Ovary (tissue), 3 donors: ENCODE results near the gene ALKBH1.

Experiments
- EP300 ChIP-seq: sonication (generic); formaldehyde crosslinking; IDR thresholded peaks from one replicate; pipeline ENCODE4 v1.6.1; 2017; ENCODE audit warnings: antibody characterized with exemption
- TF ChIP-seq, protein P1 (sequence below), 3 donors: fragments of 450-650 bp in 2 of 3; fragments of 200-600 bp in 1 of 3; IDR thresholded peaks; one replicate each; pipeline versions ENCODE4 v1.5.1 to v1.8.0; 2016 to 2022; ENCODE audit warnings: antibody characterized with exemption in 3 of 3, mild to moderate bottlenecking in 1 of 3
- donor health status: DM: no; HTN: no; CAD: no.

DNA sequence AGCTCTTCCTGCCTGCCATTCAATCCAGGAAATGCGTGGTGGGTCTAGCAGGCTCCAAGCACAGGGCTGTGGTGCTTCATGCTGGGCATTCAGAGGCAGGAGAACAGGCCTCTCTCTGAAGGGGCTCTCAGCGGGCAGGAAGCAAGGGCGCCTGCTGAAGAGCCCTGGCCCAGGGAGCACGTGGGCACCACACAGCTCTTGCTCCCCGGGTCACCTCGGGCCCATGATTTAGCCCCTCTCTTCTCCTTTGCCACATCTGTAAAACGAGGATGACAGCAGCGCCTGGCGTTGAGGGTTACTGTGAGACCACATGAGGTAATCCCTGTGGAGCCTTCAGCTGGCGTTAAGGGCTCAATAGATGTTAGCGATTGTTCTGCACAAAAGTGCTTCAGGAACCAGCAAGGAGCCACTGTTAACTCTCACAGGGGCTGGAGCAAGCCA lies 53.8 kb downstream of the ALKBH1 start:
- TF ChIP-seq, protein P1, sequence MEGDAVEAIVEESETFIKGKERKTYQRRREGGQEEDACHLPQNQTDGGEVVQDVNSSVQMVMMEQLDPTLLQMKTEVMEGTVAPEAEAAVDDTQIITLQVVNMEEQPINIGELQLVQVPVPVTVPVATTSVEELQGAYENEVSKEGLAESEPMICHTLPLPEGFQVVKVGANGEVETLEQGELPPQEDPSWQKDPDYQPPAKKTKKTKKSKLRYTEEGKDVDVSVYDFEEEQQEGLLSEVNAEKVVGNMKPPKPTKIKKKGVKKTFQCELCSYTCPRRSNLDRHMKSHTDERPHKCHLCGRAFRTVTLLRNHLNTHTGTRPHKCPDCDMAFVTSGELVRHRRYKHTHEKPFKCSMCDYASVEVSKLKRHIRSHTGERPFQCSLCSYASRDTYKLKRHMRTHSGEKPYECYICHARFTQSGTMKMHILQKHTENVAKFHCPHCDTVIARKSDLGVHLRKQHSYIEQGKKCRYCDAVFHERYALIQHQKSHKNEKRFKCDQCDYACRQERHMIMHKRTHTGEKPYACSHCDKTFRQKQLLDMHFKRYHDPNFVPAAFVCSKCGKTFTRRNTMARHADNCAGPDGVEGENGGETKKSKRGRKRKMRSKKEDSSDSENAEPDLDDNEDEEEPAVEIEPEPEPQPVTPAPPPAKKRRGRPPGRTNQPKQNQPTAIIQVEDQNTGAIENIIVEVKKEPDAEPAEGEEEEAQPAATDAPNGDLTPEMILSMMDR (IDR thresholded peaks at IDR 0.05), result no peak
- no peak for TF ChIP-seq EP300
